ENCODE data around the gene APOBR. TPM values are rescaled to one million over a fixed set of nuclear protein-coding genes. Genes with fewer than 3 reads are reported as not detected.

Gene APOBR
- total and polyA plus RNA-seq, 2 of the 13 experiments (the other 11 are each of a cell fraction or from before 2014, with no cell fraction given) = 0.03 TPM; not detected in 1

DNA sequence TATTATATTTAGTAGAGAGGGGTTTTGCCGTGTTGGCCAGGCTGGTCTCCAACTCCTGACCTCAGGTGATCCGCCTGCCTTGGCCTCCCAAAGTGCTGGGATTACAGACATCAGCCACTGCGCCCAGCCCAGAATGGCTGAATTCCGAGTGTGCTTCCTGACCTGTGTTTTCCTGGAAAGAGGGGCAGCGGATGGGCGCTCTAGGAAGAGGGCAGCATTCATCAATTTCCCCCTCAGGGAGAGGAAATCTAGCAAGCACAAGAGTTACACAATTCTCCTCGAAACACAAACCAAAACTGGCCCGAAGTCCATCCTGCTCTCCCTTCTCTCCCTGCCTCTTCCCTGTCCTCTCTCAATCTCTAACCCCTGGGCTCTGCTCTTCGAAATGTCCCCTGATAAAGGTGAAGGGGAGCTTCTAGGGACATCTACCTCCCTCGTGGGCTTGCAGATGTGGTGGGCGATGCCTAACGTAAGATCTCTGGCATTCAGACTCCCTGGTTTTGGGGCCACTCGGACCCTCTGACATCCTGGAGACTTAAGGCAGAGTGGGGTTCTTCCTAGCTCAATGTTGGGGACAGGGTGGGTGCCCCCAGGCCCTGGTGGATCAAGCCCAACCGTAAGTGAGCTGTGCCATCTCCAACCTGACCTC lies 11.2 kb downstream of the APOBR start (continued):
- TF ChIP-seq KLF15 (CRISPR knock-in tag; IDR thresholded peaks at IDR 0.05; ENCODE audit: borderline replicate concordance) (no peak), SCMH1 (CRISPR knock-in tag; IDR thresholded peaks at IDR 0.05; ENCODE audit: borderline replicate concordance) (no peak), ZNF460 (CRISPR knock-in tag; IDR thresholded peaks at IDR 0.05; ENCODE audit: borderline replicate concordance) (peak; percentile 41; the same call in 1 of the 2 replicates), FLYWCH1 (CRISPR knock-in tag; IDR thresholded peaks at IDR 0.05) (0 out of 2 replicates have a peak, but pooled peaks have one; percentile 62), BRCA1 (CRISPR knock-in tag; IDR thresholded peaks at IDR 0.05) (0 out of 2 replicates have a peak, but pooled peaks have one; percentile 73), PITX1 (CRISPR knock-in tag; IDR thresholded peaks at IDR 0.05) (peak; percentile 64; the same call in 1 of the 2 replicates), TEAD3 (CRISPR knock-in tag; optimal IDR thresholded peaks at IDR 0.05; ENCODE audit: borderline replicate concordance) (peak; percentile 86), EP300 (IDR thresholded peaks at IDR 0.05; ENCODE audit: low read depth in 2 of 2, low read length in 2 of 2) (peak in 1 of 2 experiments; percentile 60; a peak in 1 of 4 replicates), EP300 (CRISPR knock-in tag; IDR thresholded peaks at IDR 0.05; ENCODE audit: borderline replicate concordance) (0 out of 2 replicates have a peak, but pooled peaks have one; percentile 38), EED (CRISPR knock-in tag; IDR thresholded peaks at IDR 0.05) (no peak)
- TF ChIP-seq, protein P1, sequence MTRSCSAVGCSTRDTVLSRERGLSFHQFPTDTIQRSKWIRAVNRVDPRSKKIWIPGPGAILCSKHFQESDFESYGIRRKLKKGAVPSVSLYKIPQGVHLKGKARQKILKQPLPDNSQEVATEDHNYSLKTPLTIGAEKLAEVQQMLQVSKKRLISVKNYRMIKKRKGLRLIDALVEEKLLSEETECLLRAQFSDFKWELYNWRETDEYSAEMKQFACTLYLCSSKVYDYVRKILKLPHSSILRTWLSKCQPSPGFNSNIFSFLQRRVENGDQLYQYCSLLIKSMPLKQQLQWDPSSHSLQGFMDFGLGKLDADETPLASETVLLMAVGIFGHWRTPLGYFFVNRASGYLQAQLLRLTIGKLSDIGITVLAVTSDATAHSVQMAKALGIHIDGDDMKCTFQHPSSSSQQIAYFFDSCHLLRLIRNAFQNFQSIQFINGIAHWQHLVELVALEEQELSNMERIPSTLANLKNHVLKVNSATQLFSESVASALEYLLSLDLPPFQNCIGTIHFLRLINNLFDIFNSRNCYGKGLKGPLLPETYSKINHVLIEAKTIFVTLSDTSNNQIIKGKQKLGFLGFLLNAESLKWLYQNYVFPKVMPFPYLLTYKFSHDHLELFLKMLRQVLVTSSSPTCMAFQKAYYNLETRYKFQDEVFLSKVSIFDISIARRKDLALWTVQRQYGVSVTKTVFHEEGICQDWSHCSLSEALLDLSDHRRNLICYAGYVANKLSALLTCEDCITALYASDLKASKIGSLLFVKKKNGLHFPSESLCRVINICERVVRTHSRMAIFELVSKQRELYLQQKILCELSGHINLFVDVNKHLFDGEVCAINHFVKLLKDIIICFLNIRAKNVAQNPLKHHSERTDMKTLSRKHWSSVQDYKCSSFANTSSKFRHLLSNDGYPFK (CRISPR knock-in tag; IDR thresholded peaks at IDR 0.05; ENCODE audit: borderline replicate concordance) = no peak
- TF ChIP-seq, protein P2, sequence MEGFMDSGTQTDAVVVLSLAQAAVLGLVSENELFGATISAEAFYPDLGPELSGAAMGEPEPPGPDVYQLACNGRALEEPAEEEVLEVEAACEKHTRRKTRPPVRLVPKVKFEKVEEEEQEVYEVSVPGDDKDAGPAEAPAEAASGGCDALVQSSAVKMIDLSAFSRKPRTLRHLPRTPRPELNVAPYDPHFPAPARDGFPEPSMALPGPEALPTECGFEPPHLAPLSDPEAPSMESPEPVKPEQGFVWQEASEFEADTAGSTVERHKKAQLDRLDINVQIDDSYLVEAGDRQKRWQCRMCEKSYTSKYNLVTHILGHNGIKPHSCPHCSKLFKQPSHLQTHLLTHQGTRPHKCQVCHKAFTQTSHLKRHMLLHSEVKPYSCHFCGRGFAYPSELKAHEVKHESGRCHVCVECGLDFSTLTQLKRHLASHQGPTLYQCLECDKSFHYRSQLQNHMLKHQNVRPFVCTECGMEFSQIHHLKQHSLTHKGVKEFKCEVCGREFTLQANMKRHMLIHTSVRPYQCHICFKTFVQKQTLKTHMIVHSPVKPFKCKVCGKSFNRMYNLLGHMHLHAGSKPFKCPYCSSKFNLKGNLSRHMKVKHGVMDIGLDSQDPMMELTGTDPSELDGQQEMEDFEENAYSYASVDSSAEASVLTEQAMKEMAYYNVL (CRISPR knock-in tag; IDR thresholded peaks at IDR 0.05; ENCODE audit: borderline replicate concordance) = peak; percentile 72; the same call in 1 of the 2 replicates
- TF ChIP-seq, protein P3, sequence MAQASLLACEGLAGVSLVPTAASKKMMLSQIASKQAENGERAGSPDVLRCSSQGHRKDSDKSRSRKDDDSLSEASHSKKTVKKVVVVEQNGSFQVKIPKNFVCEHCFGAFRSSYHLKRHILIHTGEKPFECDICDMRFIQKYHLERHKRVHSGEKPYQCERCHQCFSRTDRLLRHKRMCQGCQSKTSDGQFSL (CRISPR knock-in tag; IDR thresholded peaks at IDR 0.05) = 0 out of 2 replicates have a peak, but pooled peaks have one; percentile 62
- TF ChIP-seq, protein P4, sequence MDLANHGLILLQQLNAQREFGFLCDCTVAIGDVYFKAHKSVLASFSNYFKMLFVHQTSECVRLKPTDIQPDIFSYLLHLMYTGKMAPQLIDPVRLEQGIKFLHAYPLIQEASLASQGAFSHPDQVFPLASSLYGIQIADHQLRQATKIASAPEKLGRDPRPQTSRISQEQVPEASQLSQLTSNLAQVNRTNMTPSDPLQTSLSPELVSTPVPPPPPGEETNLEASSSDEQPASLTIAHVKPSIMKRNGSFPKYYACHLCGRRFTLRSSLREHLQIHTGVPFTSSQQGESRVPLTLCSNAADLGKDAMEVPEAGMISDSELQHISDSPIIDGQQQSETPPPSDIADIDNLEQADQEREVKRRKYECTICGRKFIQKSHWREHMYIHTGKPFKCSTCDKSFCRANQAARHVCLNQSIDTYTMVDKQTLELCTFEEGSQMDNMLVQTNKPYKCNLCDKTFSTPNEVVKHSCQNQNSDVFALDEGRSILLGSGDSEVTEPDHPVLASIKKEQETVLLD (CRISPR knock-in tag; IDR thresholded peaks at IDR 0.05; ENCODE audit: low read depth) = no peak
- TF ChIP-seq, protein P5, sequence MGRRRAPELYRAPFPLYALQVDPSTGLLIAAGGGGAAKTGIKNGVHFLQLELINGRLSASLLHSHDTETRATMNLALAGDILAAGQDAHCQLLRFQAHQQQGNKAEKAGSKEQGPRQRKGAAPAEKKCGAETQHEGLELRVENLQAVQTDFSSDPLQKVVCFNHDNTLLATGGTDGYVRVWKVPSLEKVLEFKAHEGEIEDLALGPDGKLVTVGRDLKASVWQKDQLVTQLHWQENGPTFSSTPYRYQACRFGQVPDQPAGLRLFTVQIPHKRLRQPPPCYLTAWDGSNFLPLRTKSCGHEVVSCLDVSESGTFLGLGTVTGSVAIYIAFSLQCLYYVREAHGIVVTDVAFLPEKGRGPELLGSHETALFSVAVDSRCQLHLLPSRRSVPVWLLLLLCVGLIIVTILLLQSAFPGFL (CRISPR knock-in tag; IDR thresholded peaks at IDR 0.05) = no peak
- TF ChIP-seq, protein P6, sequence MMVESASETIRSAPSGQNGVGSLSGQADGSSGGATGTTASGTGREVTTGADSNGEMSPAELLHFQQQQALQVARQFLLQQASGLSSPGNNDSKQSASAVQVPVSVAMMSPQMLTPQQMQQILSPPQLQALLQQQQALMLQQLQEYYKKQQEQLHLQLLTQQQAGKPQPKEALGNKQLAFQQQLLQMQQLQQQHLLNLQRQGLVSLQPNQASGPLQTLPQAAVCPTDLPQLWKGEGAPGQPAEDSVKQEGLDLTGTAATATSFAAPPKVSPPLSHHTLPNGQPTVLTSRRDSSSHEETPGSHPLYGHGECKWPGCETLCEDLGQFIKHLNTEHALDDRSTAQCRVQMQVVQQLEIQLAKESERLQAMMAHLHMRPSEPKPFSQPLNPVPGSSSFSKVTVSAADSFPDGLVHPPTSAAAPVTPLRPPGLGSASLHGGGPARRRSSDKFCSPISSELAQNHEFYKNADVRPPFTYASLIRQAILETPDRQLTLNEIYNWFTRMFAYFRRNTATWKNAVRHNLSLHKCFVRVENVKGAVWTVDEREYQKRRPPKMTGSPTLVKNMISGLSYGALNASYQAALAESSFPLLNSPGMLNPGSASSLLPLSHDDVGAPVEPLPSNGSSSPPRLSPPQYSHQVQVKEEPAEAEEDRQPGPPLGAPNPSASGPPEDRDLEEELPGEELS (CRISPR knock-in tag; IDR thresholded peaks at IDR 0.05) = peak; percentile 83

Data from HepG2 (cell line).